Measurements from ENCODE around the gene SLC7A6. TPM values are rescaled to one million over a fixed set of nuclear protein-coding genes. Genes with fewer than 3 reads are reported as not detected.

Gene SLC7A6
- polyA plus RNA-seq, 1 experiment: 27.4 TPM

- TF ChIP-seq, protein P1, sequence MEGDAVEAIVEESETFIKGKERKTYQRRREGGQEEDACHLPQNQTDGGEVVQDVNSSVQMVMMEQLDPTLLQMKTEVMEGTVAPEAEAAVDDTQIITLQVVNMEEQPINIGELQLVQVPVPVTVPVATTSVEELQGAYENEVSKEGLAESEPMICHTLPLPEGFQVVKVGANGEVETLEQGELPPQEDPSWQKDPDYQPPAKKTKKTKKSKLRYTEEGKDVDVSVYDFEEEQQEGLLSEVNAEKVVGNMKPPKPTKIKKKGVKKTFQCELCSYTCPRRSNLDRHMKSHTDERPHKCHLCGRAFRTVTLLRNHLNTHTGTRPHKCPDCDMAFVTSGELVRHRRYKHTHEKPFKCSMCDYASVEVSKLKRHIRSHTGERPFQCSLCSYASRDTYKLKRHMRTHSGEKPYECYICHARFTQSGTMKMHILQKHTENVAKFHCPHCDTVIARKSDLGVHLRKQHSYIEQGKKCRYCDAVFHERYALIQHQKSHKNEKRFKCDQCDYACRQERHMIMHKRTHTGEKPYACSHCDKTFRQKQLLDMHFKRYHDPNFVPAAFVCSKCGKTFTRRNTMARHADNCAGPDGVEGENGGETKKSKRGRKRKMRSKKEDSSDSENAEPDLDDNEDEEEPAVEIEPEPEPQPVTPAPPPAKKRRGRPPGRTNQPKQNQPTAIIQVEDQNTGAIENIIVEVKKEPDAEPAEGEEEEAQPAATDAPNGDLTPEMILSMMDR (IDR thresholded peaks at IDR 0.05; ENCODE audit: low read depth, low read length): no peak
- H3K27me3 ChIP-seq (ENCODE audit: control insufficient read depth, insufficient read depth, low read length): no peaks in the 10 kb centered on the region
- POLR2A ChIA-PET: interaction anchor here (0.5 to 1.9 kb wide), 16 partner anchors 11 to 488 kb away, joined by 3 to 19 read pairs (median 4); partner anchors contain the start of gene SLC7A6
- no peak for DNase-seq (ENCODE audit: low read depth, low spot score)
- no peaks in the 10 kb centered on the region; the same call in 1 of the 2 replicates for H3K9me3 ChIP-seq (ENCODE audit: control insufficient read depth, insufficient read depth, low read length)
- CTCF ChIA-PET: interaction anchor here (2.0 kb wide), 1 partner anchor 47 kb away, joined by 13 read pairs; the partner anchor contains the start of gene SLC7A6
- peak overlapping the region; percentile 99 for H3K4me3 ChIP-seq (ENCODE audit: low read depth, low read length)
- H3K27ac ChIP-seq (ENCODE audit: low read depth, low read length): peak overlapping the region; percentile 81
These were observed 46.1 kb downstream of the SLC7A6 start for GRCh38 chr16:68310437-68310773.

- peak within 1 kb of the TSS; percentile 81 for H3K27ac ChIP-seq (ENCODE audit: low read depth, low read length)
- peak within 1 kb of the TSS; percentile 99 for H3K4me3 ChIP-seq (ENCODE audit: low read depth, low read length)
- peak; percentile 54 for DNase-seq (ENCODE audit: low read depth, low spot score)
- no peaks in the 10 kb centered on the region; the same call in 1 of the 2 replicates for H3K9me3 ChIP-seq (ENCODE audit: control insufficient read depth, insufficient read depth, low read length)
- POLR2A ChIA-PET: interaction anchor here (0.5 to 1.9 kb wide), 18 partner anchors 11 to 489 kb away, joined by 3 to 19 read pairs (median 4); partner anchors contain the start of gene SLC7A6
- H3K27me3 ChIP-seq (ENCODE audit: control insufficient read depth, insufficient read depth, low read length): no peaks in the 10 kb centered on the region
- TF ChIP-seq, protein P1 (IDR thresholded peaks at IDR 0.05; ENCODE audit: low read depth, low read length): no peak
- CTCF ChIA-PET: interaction anchor here (0.9 to 2.0 kb wide), 3 partner anchors 10 to 49 kb away, joined by 3 to 13 read pairs (median 5); partner anchors contain the start of gene SLC7A6
These were observed 46.6 kb downstream of the SLC7A6 start, which contains the start of the genes PRMT7 and SLC7A6OS for GRCh38 chr16:68310774-68311511. Gene PRMT7 (plus strand): TSS chr16:68311019. CDS start chr16:68315980, 4,961 bp downstream. Gene SLC7A6OS (minus strand): TSS chr16:68310946. CDS start chr16:68310926, 20 bp downstream.

DNA sequence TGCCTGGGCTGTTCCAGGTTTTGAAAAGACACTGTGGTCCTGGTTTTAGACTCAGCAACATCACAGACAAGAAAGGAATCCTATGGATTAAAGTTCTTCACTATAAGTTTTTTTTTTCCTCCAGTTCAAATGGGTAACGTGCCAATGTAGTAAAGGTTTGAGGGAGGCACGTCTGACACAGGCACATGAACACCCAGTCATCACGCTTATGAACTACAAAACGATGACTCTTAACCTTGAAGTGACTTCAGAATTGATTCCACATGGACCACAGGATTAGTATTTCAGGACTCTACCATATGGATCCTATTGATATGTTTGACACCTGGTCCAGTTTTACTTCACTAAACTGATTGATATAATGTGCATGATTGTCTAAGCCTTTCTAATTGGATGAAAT is 48.8 kb downstream of the SLC7A6 start:
- H3K27me3 ChIP-seq (ENCODE audit: control insufficient read depth, insufficient read depth, low read length): no peaks in the 10 kb centered on the region
- DNase-seq (ENCODE audit: low read depth, low spot score): no peak
- no peak overlapping the region for H3K4me3 ChIP-seq (ENCODE audit: low read depth, low read length)
- TF ChIP-seq, protein P1 (IDR thresholded peaks at IDR 0.05; ENCODE audit: low read depth, low read length): no peak
- ChIA-PET CTCF (no interaction called here), POLR2A (no interaction called here)
- H3K9me3 ChIP-seq (ENCODE audit: control insufficient read depth, insufficient read depth, low read length): no peaks in the 10 kb centered on the region; the same call in 1 of the 2 replicates
- H3K27ac ChIP-seq (ENCODE audit: low read depth, low read length): no peak overlapping the region

DNA sequence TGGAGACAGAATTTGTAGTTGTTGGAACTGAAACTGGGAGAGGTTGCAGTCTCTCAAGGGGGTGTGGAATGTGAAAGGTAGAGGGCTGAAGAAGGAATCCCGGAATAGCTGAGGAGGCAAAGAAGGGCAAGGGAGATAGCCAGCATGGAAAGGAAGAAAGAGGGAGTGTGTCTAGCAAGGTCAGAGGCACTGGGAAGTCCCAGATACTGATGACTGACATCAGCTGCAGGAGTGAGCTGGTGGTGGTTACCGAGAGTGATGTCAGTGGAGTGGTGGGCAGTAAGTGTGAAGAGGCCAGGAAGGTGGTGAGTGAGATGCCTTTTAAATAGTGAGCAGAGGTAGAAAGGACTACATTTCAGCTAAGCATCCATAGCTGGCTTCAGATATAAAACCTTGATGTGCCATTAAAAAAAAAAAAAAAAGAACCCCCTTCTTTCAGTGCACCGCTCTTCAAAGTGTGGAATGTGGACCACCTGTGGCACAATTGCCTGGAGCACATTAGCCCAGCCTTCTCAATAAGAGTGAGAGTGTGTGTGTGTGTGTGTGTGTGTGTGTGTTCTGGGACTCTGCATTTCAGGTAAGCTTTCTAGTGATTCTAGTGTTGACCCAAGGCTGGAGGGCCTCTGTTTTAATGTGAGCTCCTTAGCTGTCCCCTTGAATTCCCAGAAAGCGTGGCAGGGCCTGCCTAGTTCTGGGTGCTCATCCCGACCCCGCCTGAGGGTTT is 55.0 kb downstream of the SLC7A6 start:
- TF ChIP-seq, protein P1 (IDR thresholded peaks at IDR 0.05; ENCODE audit: low read depth, low read length): no peak
- no peak overlapping the region for H3K4me3 ChIP-seq (ENCODE audit: low read depth, low read length)
- ChIA-PET CTCF (interaction anchor here (0.6 to 11.8 kb wide), 2 partner anchors 57 to 796 kb away, joined by 10 to 158 read pairs; partner anchors contain the start of gene SLC7A6), POLR2A (no interaction called here)
- no peak overlapping the region for H3K27ac ChIP-seq (ENCODE audit: low read depth, low read length)
- DNase-seq (ENCODE audit: low read depth, low spot score): no peak
- H3K27me3 ChIP-seq (ENCODE audit: control insufficient read depth, insufficient read depth, low read length): no peaks in the 10 kb centered on the region
- no peaks in the 10 kb centered on the region for H3K9me3 ChIP-seq (ENCODE audit: control insufficient read depth, insufficient read depth, low read length)
